CD4-positive, alpha-beta T cell treated with Interleukin-4 for 4 hours (primary cell): ENCODE measurements around the gene JMJD6.
"Not testable (repeated sequence)": the region's sequence is repeated elsewhere in the genome, so short reads cannot be mapped to it uniquely, and the experiment has no call there.

Source experiments
- DNase-seq: peaks from one replicate; pipeline ENCODE4 v3.0.0-alpha.2; 2020

Gene JMJD6

DNA sequence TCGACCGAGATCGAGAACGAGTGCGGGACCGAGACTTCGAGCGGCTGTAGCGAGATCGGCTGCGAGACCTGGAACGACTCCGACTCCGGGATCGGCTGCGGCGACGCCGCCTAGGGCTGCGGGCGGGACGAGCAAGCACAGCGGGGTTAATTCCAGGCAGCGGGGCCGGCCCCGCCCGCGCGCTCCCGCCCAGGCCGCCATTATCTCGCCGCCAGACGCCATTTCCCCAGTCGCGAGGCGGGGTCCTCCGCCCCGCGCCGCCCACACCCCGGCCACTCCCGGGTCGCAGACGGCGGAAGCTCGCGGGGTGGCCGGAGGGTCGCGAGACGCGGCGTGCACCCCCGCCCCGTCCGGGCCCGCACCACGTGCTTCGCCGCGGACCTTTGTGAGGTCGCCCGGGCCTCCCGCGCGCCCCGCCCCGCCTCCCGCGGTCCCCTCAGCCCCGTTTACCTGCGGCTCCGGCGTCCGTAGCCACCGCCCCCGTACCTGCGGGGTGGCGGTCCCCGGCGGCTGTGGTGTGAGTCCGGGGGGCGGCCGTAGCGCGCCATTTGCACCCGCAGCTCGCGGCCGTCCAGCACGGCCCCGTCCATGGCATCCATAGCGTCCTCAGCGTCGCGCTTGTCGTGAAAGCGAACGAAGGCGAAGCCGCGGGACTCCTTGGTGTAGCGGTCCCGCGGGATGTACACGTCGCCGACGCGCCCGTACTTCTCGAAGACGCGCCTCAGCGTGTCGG, 10.1 kb upstream of the JMJD6 start:
- peak; percentile 58 for DNase-seq

DNA sequence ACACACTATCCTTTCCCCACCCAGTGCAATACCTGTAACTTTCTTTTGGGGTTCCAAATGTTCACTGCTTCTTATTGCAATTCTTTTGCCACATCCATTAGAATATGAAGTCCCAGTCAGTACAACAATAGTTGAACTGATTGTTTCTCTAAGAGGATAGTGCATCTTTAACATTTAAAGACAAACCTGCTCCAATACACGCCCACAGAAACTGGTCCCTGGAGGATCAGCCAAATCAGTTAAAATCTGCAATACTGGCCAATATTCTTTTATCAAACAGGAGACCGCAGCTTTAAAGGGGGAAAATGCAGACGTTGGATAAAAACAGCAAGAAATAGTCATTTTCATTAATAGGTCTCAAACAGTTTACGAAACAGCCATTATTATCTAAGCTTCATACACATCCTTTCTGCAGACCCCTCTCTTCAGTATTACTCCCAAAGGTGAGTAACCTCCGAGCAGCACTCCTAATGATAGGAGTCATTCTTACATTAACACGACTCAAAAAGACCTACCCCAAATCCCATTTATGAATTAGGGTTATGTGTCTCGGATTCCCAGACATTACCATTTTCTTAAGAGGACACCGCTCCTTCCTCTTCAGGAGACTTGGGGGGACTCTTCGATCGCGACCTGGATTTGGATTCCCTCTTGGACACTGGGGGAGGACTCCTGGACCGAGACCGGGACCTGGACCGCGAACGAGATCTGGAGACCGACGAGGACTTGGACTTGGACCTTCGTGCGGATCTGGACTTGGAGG, 9.4 kb upstream of the JMJD6 start:
- no peak for DNase-seq

GRCh38 chr17:76735006-76735405, 8.6 kb upstream of the JMJD6 start:
- peak; percentile 35 for DNase-seq

DNA sequence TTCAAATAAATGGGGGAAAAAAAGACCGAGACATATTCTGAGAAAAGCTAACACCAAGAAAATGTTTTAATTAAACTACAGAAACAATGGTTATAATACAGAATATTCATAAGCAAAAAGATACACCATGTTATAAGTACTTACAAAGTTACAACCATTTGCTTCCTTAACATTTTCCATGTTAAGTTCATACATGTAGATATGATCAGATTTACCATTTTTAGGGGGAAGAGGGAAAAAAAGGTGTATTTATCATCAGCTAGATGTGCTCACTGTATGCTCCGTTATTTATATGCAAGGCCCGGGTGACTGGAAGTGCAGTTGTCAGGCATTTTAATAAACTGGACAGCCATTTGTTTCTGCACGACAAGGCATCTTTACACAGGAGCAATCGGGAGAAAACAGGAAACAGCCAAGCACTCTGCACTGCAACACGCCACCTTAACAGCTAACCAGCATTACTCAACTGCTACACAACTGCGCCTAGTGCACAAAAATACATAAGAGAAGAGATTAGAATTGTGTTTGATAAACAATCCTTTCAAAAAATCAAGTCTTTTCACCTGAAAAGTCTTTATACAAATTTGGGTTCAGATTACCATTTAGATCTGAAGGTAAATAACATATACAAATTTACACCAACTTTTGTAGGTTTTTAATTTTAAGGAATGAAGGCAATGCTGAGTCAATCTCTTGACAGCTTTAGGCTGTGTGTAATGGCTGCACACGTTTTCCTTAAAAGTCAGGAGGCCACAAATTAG, 7.9 kb upstream of the JMJD6 start:
- DNase-seq = peak; percentile 35

- DNase-seq = no peak
These were observed 7.2 kb upstream of the JMJD6 start for GRCh38 chr17:76733618-76733957.

DNA sequence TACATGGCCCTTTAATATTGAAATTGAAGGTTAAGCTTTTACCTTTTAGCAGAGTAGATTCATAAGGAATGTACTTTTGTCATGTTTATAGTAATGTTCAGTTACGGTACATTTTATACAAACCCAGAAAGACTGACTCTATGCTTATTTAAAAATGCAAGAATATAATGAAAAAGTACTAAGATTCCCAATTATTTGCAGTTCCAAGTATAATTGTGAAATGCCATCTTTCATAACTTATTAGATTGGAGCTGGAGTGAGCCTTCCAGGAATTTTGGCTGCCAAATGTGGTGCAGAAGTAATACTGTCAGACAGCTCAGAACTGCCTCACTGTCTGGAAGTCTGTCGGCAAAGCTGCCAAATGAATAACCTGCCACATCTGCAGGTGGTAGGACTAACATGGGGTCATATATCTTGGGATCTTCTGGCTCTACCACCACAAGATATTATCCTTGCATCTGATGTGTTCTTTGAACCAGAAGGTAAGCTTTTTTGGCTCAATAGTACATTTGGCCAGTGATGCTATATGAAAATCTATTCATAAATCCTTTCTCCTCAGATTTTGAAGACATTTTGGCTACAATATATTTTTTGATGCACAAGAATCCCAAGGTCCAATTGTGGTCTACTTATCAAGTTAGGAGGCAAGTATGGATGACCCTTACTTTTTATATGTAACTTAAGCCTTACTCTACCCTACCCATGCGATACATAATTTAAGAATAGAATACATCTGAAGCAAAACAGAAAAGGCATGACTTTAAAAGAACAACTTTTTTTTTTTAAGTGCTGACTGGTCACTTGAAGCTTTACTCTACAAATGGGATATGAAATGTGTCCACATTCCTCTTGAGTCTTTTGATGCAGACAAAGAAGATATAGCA, 6.6 kb upstream of the JMJD6 start:
- DNase-seq = no peak

DNA sequence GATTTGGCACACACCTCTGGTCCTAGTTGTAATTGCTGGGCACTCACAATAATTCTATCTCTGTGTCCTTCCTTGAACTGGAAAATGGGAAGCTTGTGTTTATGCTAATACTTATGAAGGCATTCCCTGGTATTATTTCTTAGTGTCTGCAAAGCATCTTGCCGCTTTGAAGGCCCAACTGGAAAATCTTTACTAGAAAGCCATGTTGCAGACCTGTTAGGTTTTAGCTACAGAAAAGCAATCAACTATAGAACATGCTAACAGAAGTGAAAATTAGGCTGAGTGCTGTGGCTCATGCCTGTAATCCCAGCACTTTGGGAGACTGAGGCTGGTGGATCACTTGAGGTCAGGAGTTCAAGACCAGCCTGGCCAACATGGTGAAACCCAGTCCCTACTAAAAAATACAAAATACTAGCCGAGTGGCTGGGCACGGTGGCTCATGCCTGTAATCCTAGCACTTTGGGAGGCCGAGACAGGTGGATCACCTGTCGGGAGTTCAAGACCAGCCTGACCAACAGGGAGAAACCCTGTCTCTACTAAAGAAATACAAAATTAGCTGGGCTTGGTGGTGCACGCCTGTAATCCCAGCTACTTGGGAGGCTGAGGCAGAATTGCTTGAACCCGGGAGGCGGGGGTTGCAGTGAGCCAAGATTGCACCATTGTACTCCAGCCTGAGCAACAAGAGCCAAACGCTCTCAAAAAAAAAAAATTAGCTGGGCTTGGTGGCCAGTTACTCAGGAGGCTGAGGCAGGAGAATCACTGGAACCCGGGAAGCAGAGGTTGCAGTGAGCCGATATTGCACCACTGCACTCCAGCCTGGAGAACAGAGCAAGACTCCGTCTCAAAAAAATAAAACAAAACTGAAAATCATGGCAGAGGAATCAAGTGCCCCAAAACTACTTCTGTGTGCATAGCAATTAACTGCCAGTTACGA, 5.7 kb upstream of the JMJD6 start:
- DNase-seq = not testable (repeated sequence)

DNA sequence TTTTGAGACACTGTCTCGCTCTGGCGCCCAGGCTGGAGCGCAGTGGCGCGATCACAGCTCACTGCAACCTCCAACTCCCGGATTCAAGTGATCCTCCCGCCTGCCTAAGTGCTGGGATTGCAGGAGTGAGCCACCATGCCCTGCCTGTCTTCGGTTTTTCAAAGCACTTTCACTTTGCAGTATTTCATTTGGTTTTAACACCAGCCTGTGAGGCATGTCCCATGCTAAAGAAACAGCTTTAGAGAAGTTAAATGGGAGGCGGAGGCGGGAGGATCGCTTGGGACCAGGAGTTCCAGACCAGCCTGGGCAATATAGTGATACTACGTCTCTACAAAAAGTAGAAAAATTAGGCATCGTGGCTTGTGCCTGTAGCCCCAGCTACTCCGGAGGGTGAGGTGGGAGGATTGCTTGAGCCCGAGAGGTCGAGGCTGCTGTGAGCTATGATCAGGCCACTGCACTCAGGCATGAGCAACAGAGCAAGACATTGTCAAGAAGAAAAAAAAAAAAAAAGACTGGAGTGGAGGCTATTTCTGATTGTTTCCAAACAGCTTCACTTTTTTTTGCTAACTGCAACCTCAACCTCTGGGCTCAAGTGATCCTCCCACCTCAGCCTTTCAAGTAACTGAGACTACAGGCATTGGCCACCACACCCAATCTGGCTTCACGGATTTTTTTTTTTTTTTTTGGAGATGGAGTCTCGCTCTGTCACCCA, 1.5 kb upstream of the JMJD6 start:
- peak; percentile 35 for DNase-seq

- no peak for DNase-seq
These were observed 641 bp upstream of the JMJD6 start, which contains the start of gene METTL23 for GRCh38 chr17:76726776-76727718. METTL23 (plus strand) TSS chr17:76726839; CDS start chr17:76729711, 2,872 bp downstream.

GRCh38 chr17:76725580-76726230, 701 bp downstream of the JMJD6 start:
- DNase-seq = peak; percentile 65

DNA sequence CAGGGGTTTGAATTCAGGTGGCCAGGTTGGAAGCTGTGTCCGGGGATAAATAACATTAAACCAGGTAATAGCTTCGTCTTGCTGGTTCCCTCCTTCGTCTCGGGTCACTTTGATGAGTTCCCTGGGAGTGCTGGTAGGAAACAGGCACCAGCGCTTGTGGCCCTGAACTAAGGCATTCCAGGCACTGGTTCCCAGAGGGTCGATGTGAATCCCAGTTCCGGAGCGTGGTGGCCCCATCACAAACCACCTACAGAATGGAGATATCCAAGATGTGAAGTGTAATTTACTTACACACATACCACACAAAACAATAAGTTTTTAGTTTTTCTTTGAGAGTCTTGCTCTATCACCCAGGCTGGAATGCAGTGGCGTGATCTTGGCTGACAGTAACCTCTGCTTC, 2.6 kb downstream of the JMJD6 start:
- no peak for DNase-seq

- not testable (repeated sequence) for DNase-seq
These were observed 3.4 kb downstream of the JMJD6 start for GRCh38 chr17:76722977-76723376.

DNA sequence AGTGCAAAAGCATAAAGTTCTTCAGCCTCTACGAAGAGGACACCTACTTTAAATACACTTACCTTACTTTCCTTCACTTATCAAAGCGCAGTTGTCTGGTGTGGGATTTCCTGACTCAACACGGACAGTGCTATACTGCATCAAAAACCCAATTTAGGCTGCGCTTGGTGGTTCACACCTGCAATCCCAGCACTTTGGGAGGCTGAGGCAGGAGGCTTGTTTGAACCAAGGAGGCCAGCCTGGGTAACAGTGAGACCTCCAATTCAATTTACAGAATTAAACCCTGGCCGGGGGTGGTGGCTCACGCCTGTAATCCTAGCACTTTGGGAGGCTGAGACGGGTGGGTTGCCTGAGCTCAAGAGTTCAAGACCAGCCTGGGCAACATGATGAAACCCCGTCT, 4.1 kb downstream of the JMJD6 start:
- no peak for DNase-seq

GRCh38 chr17:76721463-76721862, 4.9 kb downstream of the JMJD6 start:
- no peak for DNase-seq

GRCh38 chr17:76720941-76721340, 5.5 kb downstream of the JMJD6 start:
- DNase-seq = no peak

DNA sequence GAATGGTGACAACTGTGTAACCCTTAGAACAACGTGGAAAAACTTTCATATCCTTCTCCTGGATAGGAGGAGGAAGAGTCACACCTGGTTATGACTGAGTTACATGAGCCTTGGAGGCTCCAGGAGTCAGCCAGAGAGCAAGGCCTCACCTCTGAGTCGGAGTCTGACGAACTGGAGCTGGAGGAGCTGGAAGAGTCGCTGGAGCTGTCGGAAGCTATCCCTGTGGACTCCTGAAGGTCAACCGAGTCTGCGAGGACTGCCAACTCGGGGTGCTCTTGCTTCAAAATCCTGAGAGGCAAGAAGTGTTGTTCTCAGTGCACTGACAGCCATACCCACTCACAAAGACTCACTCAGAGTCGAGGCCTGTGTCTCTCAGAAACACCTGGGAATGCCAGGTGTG, 6.2 kb downstream of the JMJD6 start:
- no peak for DNase-seq

- no peak for DNase-seq
These were observed 7.9 kb downstream of the JMJD6 start for GRCh38 chr17:76718516-76718915.

DNA sequence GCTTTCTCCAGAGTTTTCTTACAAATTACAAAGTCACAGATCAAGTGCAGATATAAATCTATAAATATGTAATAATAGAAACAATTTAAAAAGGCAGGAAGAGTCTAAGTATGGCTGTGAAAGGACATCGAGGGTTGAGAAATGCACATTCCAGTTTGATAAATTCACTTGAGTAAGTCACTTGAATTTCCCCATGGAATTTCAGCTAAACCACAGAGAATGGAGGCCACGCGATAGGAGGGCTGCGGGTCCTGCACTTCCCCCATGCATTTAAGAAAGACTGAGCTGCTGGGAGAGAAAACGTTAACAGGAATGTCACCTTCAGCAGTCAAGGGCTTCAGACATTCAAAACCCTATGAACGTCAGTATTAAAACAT, 9.6 kb downstream of the JMJD6 start:
- DNase-seq = no peak
